ENCODE measurements around the gene MAP3K13.

GRCh38 chr3:185527364-185527763, 164.4 kb downstream of the MAP3K13 start:
- TF ChIP-seq CTCF (IDR thresholded peaks at IDR 0.05; ENCODE audit: borderline replicate concordance, extremely low read depth, low read length, poor library complexity, severe bottlenecking) (no peak), EZH2 (IDR thresholded peaks at IDR 0.05; ENCODE audit: borderline replicate concordance, low read depth, low read length, severe bottlenecking) (no peak)

All from DND-41 (cell line).